Fibroblast of peridontal ligament (primary cell): ENCODE data around the gene CADPS.

Experiments
- DNase-seq: peaks from one replicate; pipeline ENCODE4 v3.0.0-alpha.2; 2010; ENCODE audit errors: extremely low read depth

CADPS gene

DNA sequence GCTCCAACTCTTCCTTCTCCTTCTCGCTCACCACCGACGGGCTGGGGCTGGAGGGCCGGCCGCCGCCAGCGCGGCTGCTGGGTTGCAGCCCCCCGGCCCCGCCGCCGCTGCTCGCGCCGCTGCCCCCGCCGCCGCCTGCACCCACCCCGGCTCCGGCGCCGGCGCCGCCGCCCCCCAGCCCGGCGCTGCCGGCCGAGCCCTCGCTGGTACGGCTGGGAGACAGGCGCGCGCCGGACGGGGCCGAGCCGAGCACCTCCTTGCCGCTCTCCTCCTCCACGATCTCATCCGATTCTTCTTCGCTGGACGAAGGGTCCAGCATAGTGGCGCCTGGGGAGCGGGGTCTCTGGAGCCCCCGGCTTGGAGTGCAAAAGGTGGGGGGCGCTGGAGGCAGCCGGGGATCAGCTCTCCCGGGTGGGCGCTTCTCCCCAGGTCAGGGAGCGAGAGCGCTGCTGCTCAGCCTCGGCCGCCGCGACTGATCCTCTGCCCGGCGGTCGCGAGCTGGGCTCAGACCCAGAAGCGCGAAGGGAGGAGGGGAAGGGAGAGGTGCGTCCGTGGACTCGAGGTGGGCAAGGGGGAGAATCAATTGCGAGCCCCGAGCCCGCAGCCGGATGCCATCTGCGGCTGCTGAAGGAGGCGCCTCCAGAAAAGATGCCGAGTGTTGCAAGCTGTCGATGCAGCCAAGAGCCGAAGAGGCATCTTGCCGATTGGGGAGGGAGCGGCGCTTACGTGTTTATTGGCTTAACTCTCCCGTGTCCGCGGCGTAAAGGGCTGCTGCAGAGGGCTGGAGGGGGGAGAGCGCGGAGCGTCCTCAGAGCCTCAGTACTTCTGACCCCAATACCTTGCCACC lies at the start of gene CADPS:
TSS of gene CADPS (minus strand) at position 706 of the 847 bp plus-strand sequence. CDS start at position 319, 387 bp downstream.
- peak; percentile 31 for DNase-seq

DNA sequence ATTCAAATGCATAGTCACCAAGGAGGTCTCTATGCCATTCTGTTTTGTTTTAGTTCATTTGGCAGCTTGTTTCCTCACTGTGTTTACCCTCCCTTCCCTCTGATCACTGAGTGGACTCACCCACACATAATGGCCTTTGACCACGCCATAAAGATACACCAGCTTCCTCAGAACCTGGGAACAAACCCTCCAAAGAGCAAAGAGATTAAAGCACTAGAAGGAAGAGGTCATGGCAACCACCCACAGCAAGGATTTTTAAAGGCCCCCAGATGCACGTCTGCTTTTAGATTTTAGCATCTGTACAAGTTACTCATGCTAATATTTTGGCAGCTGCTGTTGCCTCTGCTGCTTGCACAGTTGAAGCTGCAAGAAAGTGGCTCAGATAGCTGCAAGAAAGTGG lies 47.9 kb upstream of the CADPS start:
- DNase-seq: peak; percentile 30

DNA sequence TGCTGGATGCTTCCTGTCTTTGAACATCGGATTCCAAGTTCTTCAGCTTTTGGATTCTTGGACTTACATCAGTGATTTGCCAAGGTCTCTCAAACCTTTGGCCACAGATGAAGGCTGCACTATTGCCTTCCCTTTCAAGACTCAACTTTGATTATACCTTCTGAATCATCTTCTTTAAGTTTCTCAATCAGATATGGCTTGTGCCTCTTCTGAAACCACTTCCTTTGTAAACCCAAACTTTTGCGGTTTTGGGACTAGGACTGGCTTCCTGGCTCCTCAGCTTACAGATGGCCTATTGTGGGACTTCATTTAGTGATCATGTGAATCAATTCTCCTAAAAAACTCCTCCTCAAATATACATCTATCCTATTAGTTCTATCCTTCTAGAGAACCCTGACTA lies 47.1 kb upstream of the CADPS start:
- peak; percentile 72 for DNase-seq

DNA sequence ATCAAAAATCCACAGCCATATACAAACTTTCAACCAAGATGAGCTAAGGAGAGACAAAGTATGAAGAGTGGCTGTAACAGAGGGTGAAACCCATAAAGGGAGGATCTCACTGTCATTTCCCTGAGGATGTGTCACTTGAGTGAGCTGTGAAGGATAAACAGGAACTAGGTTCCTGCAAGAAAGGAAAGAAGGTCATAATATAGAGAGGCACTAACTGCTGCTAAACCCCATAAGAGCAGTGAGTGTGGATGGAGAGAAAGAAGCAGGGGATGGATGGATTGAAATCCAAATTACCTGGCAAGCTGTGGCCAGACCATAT lies 45.2 kb upstream of the CADPS start:
- no peak for DNase-seq

DNA sequence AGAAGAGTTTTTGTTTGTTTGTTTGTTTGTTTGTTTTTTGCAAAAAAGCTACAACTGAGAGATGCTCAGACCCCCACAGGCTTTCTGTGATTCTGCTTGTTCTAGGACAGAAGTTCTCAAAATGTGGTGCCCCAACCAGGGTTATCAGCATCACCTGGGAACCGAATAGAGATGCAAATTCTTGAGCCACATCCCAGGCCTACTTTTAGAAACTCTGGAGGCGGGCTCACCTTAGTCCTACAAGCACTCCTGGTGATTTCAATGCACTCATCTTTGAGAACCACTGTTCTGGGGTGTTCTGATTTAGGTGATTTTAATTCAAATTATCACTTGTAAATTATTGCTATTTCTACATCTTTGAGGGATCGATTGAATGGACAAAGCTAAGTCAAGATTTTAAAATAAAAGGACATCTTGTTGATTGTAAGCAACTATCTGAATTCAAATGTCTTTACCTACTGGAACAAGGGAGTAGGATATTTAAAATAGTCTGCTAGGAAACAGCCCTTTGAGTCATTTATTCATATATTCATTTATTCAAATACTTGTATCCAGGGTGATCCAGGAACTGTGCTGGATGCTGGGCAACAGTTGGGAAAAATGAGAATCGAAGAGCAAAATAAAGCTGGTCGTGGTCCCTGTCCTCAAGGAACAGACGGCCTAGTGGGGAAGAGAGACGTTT lies 44.7 kb upstream of the CADPS start:
- DNase-seq: no peak

DNA sequence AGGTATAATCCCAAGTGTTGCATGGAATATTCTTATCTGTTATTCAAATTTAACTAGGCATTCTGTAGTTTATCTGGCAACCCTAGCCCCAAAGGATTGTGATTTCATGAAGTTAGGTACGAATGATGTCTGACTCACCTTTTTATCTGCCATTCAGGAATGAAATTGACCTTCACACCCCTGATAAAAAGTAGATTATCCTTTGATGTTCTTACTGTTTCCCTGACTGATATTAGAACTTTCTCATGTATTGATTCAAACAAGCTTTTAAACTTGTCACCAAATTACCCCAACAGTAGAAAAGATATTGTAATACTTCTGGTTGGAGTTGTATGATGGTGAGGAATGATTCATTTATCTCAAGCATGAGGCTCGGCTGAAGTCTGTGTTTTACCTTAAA lies 43.6 kb upstream of the CADPS start:
- DNase-seq: no peak

DNA sequence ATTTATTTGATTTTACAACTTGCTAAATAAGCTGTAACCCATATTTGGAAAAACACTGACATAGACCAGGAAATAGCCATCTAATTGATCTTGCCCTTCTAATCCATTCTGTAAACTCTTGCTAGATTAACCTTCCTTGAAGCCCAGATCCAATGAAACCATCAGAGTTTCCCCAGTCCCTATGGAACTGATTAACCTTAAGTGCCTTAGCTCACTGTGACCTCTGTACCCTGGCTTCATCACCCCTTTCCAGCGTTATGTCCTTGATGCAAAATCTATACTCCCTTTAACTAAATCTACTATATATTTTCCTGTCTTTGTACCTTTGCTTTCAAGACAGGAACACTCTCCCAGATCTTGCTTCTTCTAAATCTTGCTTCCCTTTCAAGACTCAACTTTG lies 42.9 kb upstream of the CADPS start:
- DNase-seq: no peak

DNA sequence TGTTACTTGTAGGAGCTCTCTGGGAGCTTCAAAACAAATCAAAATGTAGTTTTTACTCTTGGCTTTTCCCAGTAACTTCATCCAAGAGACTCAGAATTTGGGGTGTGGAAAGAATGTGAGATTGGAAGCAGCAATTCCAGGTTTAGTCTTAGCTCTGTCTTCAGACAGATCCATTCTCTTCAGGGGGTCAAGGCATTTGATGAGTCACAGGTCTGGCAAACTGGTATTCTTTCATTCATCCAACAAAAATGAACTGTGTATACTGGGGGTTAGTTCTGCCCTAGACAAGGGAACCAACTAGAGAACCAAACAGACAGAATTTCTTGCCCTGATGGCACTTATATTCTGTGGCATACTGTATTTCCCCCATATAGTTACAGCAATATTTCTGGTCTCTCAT lies 36.3 kb upstream of the CADPS start:
- DNase-seq: peak; percentile 31

DNA sequence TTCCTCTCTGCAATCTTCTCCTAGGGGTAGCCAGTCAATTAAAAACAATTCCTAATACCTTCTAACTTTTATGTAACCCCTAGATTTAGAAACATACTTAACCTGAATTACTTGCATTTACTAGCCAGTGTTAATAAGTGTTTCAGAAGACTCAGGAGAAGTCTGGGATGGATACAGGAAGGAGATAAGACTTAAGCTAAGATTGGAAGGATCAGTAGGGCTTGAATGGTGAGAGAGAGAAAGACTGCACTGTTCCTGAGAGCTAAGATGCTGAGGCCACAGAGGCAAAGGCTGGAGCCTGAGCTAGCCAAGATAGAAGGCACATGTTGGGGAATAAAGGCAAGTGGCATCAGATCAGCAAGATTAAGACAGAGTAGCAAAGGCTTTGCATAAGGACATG lies 30.1 kb upstream of the CADPS start:
- no peak for DNase-seq

DNA sequence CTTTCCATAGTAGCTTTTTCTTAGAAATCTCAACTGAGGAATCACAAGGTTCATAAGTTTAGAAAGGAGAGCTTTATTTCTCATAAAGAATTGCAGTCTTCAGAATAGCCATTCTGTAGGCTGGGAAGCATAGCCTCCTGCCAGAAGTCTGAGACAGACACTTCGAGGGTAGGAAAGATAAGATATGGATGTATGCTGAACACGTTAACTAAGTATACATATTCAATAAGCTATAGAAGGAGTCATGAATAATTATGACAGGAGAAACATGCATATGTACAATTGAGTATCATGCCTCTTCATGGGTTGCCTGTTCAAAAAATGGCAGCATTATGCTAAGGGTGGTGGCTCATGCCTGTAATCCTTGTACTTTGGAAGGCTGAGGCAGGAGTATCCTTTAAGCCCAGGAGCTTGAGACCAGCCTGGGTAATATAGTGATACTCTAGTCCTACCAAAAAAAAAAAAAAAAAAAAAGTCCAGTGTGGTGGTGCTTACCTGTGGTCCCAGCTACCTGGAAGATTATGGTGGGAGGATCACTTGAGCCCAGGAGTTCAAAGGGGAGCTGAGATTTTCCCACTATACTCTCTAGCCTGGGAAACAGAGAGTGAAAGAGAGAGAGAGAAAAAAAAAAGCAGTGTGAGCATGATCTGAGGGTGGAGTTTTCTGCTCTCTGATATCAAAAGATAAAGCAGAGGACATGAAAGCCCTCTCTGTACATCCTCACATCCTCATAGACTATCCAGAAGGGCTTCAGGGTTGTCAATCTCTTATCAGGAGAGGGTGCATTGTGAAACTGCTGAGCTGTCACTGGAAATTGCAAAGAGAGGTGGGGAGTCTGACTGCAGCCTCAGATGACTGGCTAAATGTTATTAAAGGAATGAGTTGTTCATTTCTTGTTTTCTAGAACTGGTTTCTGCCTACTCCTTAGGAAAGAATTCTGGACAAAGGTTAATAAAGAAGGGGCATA lies 23.6 kb upstream of the CADPS start:
- no peak for DNase-seq

DNA sequence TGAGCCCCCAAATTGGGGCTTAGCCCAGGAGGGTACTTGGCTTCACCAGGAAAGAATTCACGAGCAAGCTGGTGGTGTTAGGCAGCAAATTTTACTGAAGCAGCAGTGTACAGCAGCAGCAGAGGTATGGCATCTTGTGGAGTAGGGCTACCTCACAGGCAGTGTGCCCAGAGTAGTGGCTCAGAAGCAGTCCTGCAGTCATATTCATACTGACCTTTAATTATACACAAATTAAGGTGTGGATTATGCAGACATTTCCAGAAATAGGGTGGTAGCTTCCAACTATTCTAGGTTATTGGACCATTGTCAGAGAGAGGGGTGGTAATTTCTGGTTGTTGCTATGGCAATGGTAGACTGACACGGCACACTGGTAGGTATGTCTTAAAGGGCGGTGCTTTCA lies 20.7 kb upstream of the CADPS start:
- DNase-seq: no peak

DNA sequence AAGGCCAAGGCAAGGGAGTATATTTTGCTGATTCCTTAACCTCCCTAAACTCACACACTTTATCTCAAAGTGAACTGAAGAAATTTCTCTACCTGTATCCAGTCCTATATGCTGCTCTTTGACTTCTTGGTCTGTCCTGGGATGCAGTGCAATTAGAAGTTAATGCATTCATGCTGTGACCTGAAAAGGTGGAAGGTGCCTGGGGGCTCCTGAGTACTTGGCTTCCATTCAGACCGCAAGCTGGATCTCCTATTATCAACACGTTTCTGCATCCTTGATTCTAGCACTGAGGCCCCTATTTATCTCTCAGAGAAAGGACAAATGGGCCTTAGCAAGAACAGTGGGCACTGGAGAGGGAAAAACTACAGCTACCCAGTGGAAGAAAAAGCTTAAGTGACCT lies 17.7 kb upstream of the CADPS start:
- no peak for DNase-seq

DNA sequence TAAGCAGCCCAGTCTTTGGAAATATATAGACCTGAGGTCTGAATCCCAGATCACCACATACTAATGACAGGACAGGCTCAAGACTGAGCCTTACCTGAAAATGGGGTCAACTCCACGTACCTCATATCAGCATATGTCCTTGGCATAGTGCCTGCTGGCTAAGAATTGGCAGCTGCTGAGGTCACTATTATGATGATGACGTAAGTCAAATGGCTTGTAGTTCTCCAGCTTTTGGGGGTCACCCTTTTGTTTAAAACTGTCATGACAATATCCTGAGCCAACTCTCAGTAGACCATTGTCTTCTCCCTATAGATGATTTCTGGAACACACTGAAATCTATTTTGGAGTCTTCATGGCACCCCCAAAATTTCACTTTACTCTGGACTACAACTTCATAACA lies 16.8 kb upstream of the CADPS start:
- DNase-seq: no peak

DNA sequence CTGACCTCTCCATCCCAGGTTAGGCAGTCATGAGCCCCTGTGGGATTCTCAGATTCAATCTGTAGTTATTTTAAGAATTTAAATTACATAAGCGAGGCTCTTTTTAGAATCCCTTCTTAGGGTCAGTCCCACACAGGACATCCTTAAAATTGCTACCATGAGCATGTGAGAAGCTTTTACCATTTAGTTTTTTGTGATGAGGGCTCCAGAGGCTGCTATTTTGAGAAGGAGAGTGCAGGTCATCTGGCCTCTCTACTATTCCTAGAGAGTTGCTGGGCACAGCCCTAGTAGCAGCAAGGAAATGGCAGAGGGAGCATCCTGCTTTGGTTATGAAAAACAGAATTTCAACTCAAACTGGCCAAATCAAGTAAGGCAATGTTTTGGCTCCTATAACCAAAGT lies 13.6 kb upstream of the CADPS start:
- no peak for DNase-seq

DNA sequence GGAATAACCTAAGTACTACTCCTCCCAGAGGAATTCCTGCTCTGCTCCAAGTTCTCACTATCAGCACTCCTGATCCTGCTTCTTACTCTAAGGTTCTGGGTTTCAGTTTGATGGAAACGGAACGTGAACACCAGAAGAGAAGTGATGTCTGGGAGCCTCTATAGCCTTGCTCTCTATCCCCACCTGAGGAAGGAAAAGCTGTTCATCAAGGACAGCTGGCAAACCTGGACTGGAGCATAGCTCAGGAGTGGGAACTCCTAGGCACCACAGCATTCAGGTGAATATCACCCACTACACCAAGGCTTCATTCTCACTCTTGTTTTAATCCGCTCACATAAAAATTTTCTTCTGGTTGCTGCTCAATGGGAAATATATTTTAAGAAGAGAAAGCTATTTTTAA lies 13.0 kb upstream of the CADPS start:
- DNase-seq: no peak

DNA sequence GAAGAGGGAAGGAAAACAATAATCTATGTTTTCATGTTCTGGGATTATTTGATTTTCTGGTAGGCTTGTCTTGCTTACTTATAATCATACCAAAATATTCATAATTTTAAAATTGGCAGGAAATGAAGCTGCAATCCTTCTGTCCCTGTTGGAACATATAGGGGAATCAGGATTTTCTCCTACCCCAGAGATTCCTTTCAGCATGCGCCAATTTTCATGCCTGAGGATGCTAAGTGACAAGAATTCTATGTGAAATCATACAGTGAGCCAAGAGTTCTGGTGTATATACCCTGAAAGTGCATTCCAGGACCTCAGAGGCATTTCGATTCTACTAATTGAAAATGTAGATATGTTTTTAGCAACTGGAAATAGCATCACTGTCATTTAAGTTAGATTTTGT lies 9.9 kb upstream of the CADPS start:
- DNase-seq: no peak

DNA sequence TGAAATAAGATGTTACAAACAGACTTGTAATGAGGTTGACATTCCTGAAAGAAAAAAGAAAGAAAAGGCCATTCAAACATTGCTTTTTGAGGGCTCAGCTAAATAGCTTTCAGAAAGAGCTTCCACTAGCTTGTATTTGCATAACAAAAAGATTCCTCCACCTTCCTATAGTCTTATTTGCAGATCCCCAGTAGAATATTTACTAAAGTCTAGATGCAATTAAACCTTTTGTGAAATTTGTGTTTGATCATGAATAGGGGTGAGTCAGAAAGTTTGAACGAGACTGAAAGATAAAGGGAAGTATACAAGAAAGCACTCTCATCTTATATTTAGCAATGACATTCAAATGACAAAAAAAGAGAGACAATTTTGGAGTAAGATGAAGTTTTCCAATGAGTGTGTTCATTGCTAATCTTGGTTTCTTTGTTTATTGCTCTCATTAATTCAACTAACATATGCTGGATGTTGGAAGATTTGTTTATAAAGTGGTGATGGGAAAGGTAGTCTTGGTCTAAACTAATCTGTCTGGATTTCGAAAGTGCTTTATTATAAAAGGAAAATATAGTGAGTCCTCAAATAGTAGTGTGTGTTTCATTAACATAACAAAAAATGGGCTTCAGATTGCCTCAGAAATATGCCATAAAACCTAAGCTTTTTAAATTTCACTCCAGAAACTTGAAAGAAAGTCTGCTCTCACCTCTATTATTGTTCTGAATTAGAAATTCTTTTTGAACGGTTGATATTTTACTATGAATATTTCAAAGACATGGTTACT lies 9.1 kb upstream of the CADPS start:
- no peak for DNase-seq

DNA sequence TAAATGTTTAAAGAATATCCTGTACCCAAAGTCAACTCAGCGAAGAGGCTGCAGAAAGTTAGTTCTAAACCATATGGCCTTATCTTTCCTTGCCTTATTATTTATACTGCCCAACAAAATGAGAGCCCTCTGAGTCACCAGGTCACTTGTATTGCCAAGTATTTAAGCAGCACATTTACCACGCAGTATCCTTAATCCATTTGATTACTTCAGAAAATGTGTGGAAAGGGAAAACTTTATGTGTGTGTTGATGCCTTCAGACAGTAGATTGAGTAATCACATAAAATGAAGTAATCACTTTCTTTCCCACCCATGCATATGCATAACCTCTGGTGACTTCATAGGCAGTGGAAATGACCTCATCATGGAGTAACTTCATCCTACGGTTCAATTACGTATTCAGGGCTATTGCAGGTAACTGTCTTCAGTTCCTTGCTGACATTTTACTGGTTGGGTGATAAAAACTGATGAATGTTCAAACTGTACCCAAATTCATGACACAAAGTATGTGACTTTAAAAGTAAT lies 7.5 kb upstream of the CADPS start:
- no peak for DNase-seq

DNA sequence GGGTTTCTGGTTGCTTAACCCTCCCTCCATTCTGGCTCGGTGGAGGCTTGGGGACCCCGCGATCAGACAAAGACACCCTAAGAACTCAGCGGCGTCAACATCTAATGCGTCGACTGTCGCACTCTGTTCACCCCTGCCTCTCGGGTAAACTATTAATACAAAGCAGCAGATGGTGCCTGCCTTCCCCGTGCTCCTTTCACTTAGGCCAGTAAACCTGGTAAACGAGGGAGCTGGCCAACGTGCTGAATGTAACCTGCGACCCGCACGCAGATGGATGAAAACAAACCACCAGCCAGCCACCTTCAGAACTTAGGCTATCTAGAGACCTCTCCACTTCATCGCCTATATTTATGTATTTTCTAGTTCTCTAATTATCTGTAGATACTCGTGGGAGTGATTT lies 848 bp upstream of the CADPS start:
- DNase-seq: peak; percentile 46

DNA sequence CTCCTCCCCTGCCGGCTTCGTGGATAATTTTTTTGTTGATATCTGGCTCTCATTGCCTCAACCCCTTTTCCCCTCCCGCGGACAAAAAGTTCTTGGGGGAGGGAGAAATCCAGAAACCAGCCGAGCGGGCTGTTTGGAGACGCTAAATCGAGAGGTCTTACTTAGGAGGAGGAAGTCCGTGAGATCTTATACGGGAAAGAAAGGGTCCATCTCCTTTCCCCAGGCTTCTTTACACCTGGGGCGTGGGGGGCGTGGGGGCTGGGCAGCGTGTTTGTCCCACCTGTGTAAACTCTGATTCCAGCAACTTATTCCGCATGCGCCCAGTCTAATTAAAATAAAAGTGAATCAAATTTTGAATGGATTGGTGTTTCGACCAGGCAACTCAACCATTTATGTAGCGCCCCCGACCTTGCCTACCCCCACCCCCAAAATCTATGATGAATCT lies 364 bp upstream of the CADPS start:
- DNase-seq: no peak
